GM21717 (cell line): Measurements from ENCODE around the gene CCDC88B.
"Not testable (repeated sequence)": the region's sequence is repeated elsewhere in the genome, so short reads cannot be mapped to it uniquely, and the experiment has no call there.

Experiments used
- ATAC-seq: cut with Tn5 transposase; IDR thresholded peaks from one replicate; pipeline ENCODE4 v1.9.1; 2021; ENCODE audit warnings: mild to moderate bottlenecking, moderate library complexity; ENCODE audit not compliant: unreplicated experiment

CCDC88B gene

DNA sequence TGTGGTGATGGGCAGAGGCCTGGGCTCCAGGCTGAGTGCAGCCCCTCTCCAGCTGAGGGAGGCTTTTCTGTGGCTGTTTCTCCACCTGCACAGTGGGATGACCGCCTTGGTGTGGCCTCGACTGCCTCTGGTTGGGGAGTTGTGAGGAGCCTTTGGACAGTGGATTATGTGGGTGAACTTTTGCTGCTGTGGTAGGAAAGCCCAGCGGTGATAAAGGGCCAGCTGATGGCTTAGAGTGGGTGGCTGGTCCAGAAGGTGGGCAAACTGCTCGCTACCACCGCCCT, 36.0 kb upstream of the CCDC88B start:
- ATAC-seq = no peak

DNA sequence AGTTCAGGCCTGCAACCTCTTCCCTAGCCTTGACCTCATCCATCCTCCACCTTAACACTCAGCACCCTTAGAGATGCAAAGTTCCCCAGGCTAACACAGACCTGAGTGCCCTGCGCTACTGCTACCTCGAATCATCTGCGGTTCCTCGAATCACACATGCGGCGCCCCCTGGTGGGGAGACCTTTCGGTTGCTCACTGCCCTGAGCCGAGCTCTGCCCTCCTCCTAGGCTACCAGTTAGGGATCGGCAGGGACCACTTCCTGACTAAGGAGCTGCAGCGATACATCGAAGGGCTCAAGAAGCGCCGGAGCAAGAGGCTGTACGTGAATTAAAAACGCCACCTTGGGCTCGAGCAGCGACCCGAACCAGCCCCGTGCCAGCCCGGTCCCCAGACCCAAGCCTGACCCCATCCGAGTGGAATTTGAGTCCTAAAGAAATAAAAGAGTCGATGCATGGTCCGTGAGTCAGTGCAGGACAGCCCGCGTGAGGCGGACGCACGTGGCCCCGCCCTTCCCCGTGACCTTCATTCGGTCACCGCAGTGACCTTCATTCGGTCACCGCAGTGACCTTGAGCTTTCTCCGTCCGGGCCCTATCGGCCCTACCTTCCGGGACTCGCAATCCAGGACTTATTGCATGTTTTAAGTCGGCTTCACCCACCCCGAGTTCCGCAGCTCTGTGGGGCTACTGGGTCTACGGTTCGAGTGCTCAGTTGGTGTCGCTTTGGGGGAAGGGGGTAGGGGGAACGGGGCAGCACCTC, 35.5 kb upstream of the CCDC88B start:
- peak; percentile 30 for ATAC-seq

DNA sequence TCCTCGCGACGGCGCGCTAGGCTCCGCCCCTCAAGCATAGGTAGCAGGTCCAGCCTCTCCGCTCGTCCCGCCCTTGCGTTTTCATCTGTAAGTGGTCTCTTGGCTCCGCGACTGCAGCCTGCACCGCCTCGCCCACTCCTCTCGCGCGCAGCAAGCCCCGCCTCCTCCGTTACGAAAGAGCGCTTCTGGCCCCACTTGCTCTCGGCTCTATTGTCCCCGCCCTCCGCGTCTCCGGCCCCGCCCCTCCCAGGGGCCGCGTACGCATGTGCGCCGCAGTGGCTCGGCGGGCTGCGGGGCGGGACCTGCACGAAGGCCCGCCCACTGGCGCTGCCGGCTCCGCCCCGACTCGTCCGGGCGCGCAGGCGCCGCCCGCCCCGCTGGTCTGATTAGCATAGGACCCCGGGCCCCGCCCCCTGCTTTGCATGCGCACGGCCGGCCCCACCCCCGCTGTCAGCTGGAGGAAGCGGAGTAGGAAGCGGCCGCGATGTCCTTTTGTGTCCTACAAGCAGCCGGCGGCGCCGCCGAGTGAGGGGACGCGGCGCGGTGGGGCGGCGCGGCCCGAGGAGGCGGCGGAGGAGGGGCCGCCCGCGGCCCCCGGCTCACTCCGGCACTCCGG, 34.8 kb upstream of the CCDC88B start, which contains the start of gene ESRRA:
Gene ESRRA (plus strand): TSS at position 450 of the 616 bp plus-strand sequence. CDS start 1,656 bp downstream, outside the sequence.
- peak; percentile 58 for ATAC-seq

DNA sequence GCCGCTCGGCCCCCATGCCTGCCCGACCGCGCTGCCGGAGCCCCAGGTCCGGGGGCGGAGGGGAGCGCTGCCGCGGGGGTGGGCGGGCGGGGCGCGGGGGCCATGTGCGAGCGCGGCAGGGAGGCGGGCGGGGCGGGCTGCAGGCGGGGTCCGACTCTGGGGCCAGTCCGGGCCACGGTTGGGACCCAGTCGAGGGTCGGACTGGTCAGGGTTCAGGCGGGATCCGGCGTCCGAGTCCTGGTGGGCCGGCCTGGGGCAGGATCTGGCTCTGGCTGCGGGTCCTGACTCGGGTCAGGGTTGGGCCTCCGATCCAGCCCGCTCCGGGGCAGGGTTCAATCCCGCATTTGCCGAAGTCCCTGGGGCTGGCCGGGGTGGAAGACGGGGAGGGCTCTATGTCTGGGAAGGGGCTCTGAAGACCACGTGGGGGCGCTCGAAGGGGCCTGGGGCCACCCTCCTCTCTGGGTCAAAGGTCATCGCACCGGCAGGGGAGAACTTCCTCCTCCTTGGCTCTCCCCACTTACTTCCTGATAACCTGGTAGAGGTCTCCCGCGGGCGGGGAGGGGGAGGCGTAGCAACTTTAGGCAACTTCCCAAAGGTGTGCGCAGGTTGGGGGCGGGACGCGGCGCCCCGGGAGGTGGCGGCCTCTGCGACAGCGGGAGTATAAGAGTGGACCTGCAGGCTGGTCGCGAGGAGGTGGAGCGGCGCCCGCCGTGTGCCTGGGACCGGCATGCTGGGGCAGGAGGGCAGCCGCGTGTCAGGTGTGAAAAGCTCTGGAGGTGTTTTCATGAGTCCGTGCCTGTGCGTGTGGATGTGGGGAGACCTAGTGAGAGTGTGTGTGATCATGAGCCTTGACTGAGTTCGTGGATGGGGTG, 34.1 kb upstream of the CCDC88B start:
- ATAC-seq = peak; percentile 27

DNA sequence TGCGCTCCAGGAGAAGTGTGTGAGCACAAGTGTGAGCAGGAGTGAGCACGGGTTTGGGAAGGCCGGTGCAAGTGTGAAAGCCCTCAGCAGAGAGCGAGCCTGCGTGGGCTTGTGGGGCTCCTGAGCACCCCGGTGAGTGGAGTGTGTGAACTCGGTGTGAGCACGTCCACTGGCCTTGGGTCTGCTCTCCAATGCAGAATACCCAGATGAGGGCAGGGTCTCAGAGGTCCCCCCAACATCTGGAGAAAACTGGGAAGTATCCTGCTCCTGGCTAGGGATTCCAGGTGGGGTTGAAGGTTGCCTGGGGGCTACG, 33.5 kb upstream of the CCDC88B start:
- ATAC-seq = no peak

DNA sequence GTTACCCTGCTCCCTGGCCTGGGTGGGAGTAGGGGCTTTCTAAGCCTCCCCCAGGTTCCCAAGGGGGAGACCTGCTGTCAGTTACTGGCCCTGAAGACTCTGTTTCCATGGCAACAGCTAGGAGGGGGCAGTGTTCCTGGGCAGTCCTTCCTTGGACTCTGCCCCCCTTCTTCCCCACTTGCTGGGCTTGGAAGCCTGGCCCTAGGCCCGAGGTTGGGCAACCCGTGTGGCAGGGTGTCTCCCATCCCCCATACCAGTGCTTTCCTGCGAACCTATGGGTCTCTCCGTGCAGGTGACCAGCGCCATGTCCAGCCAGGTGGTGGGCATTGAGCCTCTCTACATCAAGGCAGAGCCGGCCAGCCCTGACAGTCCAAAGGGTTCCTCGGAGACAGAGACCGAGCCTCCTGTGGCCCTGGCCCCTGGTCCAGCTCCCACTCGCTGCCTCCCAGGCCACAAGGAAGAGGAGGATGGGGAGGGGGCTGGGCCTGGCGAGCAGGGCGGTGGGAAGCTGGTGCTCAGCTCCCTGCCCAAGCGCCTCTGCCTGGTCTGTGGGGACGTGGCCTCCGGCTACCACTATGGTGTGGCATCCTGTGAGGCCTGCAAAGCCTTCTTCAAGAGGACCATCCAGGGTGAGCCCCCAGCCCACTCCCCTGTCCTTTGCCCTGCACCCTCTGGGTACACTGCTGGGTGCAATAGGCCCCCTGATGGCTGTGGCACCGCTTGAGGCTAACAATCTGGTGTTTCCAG, 33.0 kb upstream of the CCDC88B start:
- ATAC-seq = no peak

DNA sequence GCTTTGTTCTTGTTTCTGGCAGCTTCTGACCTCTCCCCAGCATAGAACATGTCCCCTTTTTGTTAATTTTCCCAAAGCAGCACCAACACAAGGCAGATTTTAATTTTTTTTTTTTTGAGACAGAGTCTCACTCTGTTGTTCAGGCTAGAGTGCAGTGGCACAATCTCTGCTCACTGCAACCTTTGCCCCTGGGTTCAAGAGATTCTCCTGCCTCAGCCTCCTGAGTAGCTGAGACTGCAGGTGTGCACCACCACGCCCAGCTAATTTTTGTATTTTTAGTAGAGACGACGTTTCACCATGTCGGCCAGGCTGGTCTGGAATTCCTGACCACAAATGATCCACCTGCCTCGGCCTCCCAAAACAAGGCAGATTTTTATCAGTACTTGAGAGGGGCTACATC, 32.2 kb upstream of the CCDC88B start:
- ATAC-seq = not testable (repeated sequence)

DNA sequence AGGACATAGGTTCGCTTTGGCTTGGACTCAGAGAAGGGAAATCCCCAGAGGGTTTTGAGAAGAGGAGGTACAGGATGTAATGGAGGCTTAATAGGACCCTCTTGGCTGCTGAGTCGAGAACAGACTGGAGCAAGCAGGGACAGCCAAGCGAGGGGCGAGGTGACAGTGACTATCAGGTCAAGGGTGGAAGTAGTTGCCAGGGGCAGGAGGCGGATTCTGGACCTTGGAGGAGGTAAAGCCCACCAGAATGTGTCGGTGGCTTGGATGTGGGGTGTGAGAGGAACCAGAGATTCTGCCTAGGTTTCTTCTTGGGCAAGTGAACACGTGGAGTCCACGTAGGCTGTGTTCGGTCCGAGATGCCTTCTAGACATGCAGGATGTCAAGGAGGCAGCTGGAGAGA, 27.1 kb upstream of the CCDC88B start:
- ATAC-seq = no peak

DNA sequence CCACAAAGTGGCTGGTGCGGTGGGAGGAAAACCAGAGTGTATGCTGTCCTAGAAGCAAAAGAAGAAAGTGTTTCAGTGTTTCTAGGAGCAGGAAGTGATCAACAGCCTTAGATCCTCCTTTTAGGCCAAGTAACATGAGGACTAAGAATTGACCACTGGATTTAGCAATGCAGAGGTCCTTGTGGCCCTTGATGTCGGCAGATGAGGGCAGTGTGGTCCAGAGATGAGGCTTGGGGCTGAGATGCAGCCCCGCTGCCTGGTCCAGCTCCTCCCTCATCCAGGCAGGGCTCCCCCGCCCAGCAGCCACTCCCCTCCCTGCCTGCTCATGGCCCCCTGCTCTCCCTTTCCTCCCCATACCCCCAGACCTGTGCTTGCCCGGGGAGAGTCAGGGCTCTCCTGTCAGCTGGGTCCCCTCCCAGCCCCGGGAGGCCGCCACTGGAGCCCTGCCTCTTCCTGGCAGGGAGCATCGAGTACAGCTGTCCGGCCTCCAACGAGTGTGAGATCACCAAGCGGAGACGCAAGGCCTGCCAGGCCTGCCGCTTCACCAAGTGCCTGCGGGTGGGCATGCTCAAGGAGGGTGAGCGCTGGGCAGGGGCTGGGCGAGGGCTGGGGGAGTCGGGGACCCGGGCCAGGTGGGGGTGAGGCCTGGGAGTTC, 26.4 kb upstream of the CCDC88B start:
- ATAC-seq = no peak

DNA sequence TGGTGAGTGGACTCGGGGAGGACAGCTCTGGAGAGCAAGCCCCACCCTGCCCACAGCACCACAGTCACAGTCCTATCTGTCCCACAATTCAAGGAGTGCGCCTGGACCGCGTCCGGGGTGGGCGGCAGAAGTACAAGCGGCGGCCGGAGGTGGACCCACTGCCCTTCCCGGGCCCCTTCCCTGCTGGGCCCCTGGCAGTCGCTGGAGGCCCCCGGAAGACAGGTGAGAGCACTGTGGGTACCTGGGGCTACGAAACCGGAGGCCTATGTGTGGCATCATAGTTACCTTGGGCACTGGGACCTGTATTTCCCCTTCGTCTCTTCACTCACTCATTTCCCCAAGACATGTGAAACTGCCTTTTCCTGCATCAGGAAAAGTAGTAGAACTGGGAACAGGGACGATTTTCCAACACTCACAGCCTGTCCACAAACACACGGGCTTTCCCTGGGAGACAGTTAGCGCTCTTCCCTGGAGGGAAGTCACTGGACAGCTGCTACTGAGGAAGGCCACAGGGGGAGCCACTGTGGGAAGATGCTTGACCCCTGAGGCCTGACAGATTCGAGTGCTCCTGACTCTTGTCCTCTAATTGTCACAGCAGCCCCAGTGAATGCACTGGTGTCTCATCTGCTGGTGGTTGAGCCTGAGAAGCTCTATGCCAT, 25.7 kb upstream of the CCDC88B start:
- no peak for ATAC-seq

DNA sequence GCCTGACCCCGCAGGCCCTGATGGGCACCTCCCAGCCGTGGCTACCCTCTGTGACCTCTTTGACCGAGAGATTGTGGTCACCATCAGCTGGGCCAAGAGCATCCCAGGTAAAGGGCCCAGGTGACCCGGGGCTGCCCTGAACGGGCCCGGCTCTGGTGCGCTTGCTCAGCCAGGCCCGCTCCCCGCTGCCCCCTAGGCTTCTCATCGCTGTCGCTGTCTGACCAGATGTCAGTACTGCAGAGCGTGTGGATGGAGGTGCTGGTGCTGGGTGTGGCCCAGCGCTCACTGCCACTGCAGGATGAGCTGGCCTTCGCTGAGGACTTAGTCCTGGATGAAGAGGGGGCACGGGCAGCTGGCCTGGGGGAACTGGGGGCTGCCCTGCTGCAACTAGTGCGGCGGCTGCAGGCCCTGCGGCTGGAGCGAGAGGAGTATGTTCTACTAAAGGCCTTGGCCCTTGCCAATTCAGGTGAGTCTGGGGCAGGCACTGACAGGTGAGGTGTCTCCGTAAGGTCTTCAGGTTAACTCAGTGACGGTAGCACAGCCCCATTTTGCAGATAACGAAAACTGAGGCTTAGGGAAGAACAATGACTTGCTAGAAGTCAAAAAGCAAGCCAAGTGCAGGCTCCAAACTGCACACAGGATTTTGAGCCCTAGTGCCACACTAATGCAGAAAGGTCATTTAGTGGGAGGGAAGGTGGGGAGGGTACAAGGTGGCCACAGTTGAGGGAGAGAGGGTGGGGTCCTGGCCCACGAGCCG, 25.0 kb upstream of the CCDC88B start:
- ATAC-seq = no peak

DNA sequence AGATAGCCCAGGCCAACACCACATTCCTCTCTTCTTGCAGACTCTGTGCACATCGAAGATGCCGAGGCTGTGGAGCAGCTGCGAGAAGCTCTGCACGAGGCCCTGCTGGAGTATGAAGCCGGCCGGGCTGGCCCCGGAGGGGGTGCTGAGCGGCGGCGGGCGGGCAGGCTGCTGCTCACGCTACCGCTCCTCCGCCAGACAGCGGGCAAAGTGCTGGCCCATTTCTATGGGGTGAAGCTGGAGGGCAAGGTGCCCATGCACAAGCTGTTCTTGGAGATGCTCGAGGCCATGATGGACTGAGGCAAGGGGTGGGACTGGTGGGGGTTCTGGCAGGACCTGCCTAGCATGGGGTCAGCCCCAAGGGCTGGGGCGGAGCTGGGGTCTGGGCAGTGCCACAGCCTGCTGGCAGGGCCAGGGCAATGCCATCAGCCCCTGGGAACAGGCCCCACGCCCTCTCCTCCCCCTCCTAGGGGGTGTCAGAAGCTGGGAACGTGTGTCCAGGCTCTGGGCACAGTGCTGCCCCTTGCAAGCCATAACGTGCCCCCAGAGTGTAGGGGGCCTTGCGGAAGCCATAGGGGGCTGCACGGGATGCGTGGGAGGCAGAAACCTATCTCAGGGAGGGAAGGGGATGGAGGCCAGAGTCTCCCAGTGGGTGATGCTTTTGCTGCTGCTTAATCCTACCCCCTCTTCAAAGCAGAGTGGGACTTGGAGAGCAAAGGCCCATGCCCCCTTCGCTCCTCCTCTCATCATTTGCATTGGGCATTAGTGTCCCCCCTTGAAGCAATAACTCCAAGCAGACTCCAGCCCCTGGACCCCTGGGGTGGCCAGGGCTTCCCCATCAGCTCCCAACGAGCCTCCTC, 24.1 kb upstream of the CCDC88B start:
- ATAC-seq = not testable (repeated sequence)

DNA sequence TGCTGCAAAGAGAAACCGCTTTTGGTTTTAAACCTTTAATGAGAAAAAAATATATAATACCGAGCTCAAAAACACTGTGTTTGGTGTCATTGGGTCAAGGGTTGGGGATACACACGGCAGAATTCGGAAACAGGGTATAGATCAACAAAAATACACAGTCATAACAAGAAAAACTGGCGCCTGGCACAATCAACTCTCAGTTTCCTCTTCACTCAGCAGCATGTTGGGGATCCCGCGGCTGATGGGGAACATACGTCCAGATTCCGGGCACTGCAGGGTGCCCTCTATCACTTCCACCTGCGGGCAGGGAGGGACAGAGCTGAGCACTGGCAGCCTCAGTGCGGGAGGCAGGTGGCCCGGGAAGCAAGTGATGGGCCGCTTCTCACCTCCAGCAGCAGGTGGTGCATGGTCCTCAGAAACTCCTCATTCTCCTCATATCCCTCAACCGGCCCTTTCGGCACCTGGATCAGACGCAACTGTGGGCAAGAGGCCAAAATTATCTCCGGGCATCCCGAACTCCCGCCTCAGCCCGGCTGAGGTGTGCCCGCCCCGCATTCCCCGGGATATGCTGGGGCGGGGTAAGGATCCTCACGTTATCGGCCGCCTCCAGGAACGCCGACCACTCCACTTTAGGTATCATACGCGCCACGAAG, 23.2 kb upstream of the CCDC88B start:
- peak; percentile 5 for ATAC-seq

DNA sequence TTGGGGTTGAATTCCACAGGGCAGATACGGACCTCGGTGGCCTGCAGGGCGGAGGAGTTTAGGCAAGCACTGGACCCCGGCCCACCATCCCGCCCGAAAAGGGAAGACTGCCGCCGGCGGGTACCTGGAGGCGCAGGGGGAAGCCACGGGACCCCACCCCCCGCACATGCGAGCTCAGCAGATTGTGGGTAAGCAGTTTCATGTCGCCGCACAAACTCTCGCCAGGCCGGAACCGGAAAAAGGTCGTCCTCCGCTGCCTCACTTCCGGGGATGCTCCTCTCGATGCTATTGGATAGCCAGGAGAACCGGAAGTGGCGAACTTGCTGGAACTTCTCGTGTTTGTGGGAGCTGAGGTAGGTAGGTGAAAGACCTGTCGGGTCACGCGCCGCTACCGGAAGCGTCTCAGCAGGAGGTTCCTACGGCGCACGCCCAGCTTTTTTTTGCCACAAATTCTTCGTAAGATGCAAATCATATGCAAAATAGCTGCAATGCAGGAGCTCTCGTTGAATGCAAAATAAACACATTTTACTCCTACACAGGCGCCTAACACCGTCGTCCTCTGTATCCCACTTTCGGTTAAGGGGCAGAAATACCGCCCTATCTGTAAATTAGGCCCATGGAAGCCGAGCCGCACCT, 22.6 kb upstream of the CCDC88B start, which contains the start of gene TRMT112:
Gene TRMT112 (minus strand): TSS at position 235 of the 636 bp plus-strand sequence. CDS start 33 bp downstream, at position 202.
- peak; percentile 41 for ATAC-seq

DNA sequence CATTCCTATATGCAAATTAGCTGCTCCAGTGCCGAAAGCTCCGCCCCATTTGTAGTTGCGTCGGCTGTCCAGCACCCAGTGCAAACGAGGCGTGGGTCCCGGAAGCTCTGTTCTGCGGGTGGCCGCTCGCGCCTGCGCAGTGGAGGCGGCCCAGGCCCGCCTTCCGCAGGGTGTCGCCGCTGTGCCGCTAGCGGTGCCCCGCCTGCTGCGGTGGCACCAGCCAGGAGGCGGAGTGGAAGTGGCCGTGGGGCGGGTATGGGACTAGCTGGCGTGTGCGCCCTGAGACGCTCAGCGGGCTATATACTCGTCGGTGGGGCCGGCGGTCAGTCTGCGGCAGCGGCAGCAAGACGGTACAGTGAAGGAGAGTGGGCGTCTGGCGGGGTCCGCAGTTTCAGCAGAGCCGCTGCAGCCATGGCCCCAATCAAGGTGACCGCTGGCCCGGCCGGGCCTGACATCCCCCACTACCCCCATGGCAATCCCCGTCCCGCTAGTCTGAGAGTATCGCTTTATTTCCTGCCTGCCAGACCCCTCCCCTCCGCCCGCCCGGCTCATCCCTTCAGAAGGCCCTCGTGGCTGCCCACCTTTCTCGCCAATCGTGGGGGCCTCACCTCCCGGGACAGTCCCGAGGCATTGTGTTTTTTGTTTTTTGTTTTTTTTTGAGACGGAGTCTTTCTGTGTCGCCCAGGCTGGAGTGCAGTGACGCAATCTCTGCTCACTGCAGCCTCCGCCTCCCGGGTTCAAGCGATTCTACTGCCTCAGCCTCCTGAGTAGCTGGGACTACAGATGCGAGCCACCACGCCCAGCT, 21.8 kb upstream of the CCDC88B start, which contains the start of gene PRDX5:
Gene PRDX5 (plus strand): TSS at position 161 of the 805 bp plus-strand sequence. CDS start 95 bp downstream, at position 256.
- peak; percentile 48 for ATAC-seq
